Activated CD8-positive, alpha-beta T cell treated with anti-CD3 and anti-CD28 coated beads, Interleukin-2, amount 10 ng/mL, durations not matched to agents 7 days and 5 days (primary cell): ENCODE measurements around the gene ALPI. TPM values are rescaled to one million over a fixed set of nuclear protein-coding genes. Genes with fewer than 3 reads are reported as not detected.

Source experiments
- ATAC-seq: fragments of 150-1000 bp; cut with Tn5 transposase; one replicate; pipeline ENCODE4 v1.10.0; 2021; ENCODE audit warnings: moderate library complexity
- CTCF ChIA-PET: fragments of 350-600 bp; sonication (Branson Sonifier 250); formaldehyde crosslinking; loops from one replicate; lab custom pipeline; 2021; ENCODE audit warnings: antibody characterized with exemption; lab: Charles Lee
- POLR2A ChIA-PET: fragments of 350-600 bp; sonication (Branson Sonifier 250); formaldehyde crosslinking; loops from one replicate; lab custom pipeline; 2021; ENCODE audit warnings: antibody characterized with exemption; lab: Charles Lee
- DNase-seq: peaks from one replicate; pipeline ENCODE4 v3.0.0-alpha.2; 2020
- H3K27ac Mint-ChIP-seq: one replicate; pipeline ENCODE4 v1.8.0; 2021; ENCODE audit warnings: mild to moderate bottlenecking, mixed read lengths
- H3K27me3 Mint-ChIP-seq: one replicate; pipeline ENCODE4 v1.8.0; 2021; ENCODE audit warnings: low read depth, mixed read lengths
- H3K36me3 Mint-ChIP-seq: one replicate; pipeline ENCODE4 v1.8.0; 2021; ENCODE audit warnings: low read depth, mixed read lengths
- H3K4me1 Mint-ChIP-seq: one replicate; pipeline ENCODE4 v1.8.0; 2021; ENCODE audit warnings: low read depth, mixed read lengths
- H3K4me3 Mint-ChIP-seq: one replicate; pipeline ENCODE4 v1.8.0; 2021; ENCODE audit warnings: mild to moderate bottlenecking, mixed read lengths
- H3K9me3 Mint-ChIP-seq: one replicate; pipeline ENCODE4 v1.8.0; 2022; ENCODE audit warnings: mixed read lengths; ENCODE audit not compliant: insufficient read depth
- total RNA-seq, 2 experiments: library from RNA; stranded (reverse); gene quantifications; one replicate each; pipeline ENCODE4 v1.2.3, GENCODE V29; 2021

ALPI gene
- total RNA-seq, 2 experiments from 2014 or later, result not detected

DNA sequence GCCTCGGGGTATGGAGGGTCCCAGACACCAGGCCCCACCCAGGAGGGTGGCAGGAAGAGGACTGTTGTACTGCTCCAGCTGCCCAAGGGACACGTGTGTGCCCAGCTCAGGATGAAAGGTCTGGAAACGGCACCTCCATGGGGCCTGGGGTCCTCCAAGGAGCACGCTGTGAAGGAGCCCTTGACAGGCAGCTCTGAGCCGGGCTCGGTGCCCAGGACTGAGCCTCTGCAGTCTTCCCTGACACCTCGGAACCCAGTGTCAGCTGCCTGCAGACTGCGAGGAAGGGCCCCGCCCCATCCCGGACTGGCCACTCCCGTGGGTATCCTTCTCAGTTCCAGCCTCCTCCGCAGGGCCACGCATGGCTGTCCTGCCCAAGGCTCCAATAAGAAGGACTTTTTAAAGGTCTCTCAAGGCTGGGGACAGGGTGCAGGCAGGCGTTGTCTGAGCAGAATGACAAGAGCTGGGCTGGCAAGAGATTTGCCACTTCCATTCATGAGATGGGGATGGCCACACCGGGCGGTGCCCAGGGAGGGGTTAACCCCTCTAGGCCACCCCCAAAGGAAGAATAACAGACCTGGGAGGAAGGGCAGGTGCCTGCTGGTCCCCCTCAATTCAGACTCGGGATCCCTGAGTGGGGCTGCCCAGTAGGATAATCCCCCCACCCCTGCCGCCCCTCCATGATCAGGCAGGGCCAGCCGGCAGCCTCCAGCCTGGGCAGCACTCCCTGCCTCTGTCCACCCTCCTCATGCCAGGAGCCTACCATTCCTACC lies 22.8 kb downstream of the ALPI start:
- Mint-ChIP-seq H3K4me1 (no peaks in the 10 kb centered on the region), H3K27ac (no peak overlapping the region), H3K9me3 (no peaks in the 10 kb centered on the region), H3K4me3 (no peak overlapping the region), H3K27me3 (no peaks in the 10 kb centered on the region), H3K36me3 (no peaks in the 10 kb centered on the region)
- DNase-seq, result no peak
- POLR2A ChIA-PET, result no interaction called here
- CTCF ChIA-PET, result no interaction called here
- ATAC-seq, result no peak

DNA sequence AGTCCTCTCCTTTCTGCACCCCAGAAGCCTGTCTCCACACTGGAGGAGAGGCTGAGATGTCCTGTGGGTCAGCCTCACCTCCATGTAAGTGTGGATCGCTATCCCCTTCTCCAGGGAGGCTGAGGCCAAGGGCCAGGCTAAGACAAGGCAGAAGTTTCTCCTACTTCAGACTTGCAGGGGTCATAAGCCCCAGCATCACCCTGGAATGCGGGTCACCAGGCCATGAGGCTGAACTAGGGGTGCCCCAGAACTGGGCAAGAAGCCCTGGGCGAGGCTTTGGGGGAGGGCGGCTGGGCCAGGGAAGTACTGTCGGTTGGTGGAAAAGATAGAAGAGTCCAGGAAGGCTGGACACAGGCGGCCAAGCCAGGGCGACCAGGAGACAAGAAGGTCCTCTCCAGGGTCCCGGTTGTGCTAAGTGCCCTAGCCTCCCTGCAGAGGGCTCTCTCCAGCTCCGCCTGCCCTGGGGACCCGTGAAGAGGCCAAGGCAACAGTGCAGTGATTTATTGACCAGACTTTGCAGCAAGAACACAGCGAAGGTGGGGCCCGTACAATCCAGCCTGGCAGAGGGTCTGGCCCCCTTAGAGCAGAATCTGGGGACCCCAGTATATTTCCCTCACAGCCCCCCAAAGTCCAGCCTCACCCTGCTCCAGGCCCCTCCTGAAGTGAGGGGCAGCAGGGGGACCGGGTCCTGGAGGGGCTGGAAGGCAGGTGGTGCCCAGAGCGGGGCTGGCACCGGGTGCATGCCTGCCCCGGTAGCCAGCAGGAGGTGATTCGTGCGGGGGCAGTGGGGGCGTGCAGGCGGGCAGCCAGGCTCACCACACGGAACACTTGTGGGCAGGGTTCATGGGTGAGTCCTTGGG lies 23.6 kb downstream of the ALPI start:
- Mint-ChIP-seq H3K4me3 (no peak overlapping the region), H3K27me3 (peaks cover 5% of the 10 kb centered on the region), H3K36me3 (no peaks in the 10 kb centered on the region), H3K4me1 (no peaks in the 10 kb centered on the region), H3K9me3 (no peaks in the 10 kb centered on the region), H3K27ac (no peak overlapping the region)
- no peak for DNase-seq
- CTCF ChIA-PET, result no interaction called here
- POLR2A ChIA-PET, result no interaction called here
- no peak for ATAC-seq

- Mint-ChIP-seq H3K36me3 (no peaks in the 10 kb centered on the region), H3K27ac (no peak overlapping the region), H3K4me1 (peaks cover 5% of the 10 kb centered on the region), H3K4me3 (no peak overlapping the region), H3K27me3 (peaks cover 15% of the 10 kb centered on the region), H3K9me3 (no peaks in the 10 kb centered on the region)
- no peak for ATAC-seq
- CTCF ChIA-PET, result no interaction called here
- POLR2A ChIA-PET, result no interaction called here
- no peak for DNase-seq
These were observed 24.5 kb downstream of the ALPI start for GRCh38 chr2:232480201-232481190.

DNA sequence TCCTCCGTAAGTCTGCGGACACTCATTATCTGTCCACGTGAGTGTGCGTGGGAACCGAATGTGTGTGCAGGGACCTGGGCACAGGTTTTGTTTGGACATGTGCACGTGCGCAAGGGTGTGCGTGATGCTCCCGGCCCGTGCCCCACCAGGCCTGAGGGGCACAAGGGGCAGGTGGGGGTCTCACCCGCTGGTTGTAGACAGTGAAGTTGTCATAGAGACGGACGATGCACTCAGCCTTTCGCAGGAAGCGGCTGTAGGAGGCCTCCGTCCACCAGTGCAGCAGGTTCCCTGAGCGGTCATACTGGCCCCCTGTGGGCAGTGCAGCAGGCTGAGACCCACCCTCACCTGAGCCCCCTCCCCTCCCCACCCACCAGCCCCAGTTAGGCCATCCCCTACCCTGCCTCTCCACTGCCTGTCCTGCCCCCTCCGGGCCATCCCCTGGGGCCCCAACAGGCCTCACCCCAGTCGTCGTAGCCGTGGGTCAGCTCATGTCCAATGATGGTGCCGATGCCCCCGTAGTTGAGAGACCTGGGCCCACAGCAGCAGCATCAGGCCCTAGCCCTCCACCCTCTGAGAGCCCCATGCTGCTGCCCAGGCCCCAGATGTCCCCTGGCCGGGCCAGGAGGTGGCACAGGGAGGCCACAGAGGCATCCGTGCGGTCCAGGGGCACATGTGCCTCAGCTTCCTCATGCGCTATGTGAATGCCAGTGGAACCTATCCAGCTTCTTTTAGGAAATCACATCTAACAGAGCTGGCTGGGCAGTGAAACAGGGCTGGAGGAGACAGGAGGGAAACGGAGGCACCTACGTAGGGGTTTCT lies 25.6 kb downstream of the ALPI start:
- peaks cover 15% of the 10 kb centered on the region for H3K27me3 Mint-ChIP-seq
- CTCF ChIA-PET, result no interaction called here
- DNase-seq (no peak), ATAC-seq (no peak)
- POLR2A ChIA-PET, result no interaction called here
- peaks cover 5% of the 10 kb centered on the region for H3K4me1 Mint-ChIP-seq
- no peaks in the 10 kb centered on the region for H3K9me3 Mint-ChIP-seq
- no peaks in the 10 kb centered on the region for H3K36me3 Mint-ChIP-seq
- H3K4me3 Mint-ChIP-seq, result no peak overlapping the region
- H3K27ac Mint-ChIP-seq, result no peak overlapping the region

DNA sequence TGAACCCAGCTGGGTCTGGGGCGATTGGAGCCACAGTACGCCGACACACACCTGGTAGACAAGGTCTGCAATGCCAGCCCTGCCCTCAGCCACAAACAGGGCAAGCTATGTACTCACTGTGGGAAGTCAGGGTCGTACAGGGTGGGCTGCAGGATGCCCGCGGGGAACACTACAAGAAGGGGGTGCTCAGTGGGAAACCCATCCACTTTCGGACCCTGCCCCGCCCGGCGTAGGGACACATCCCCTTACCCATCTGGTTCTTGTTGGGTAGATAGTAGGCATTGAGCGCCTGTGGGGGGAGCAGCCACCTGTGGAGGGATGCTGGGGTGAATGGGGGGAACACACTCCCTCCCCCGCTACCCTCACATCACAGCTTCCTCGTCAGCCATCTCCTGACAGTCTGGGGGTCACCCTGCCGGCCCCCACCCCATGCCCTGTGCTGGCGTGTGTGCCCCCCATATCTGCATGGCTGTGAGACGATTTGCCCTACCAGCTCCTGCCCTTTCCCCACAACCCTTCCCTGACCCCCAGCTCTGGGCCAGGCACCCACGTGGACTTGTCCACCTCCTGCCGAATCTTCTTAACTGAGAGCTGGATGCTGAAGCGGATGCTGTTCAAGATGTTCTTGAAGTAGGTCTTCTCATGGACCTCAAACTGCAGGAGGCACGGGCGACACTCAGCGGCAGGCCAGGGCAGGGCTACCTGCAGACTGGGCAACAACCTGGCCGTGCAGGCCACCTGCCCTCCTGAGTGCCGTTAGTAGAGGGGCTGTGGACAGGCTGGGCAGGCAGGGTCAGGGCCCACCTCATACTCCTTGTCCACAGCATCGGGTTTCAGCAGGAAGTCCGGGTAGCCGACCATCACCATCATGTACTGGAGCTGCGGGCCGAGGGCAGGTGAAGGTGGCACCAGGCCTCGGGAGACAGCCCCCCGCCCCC lies 26.6 kb downstream of the ALPI start:
- Mint-ChIP-seq H3K27me3 (peaks cover 20% of the 10 kb centered on the region), H3K4me3 (no peak overlapping the region), H3K4me1 (peaks cover 5% of the 10 kb centered on the region), H3K27ac (no peak overlapping the region), H3K9me3 (no peaks in the 10 kb centered on the region), H3K36me3 (no peaks in the 10 kb centered on the region)
- ATAC-seq (no peak), DNase-seq (no peak)
- ChIA-PET POLR2A (no interaction called here), CTCF (no interaction called here)

GRCh38 chr2:232483311-232483922 lies 27.5 kb downstream of the ALPI start:
- H3K4me3 Mint-ChIP-seq, result no peak overlapping the region
- POLR2A ChIA-PET, result no interaction called here
- ATAC-seq, result no peak
- DNase-seq, result no peak
- peaks cover 25% of the 10 kb centered on the region for H3K27me3 Mint-ChIP-seq
- no peaks in the 10 kb centered on the region for H3K9me3 Mint-ChIP-seq
- H3K4me1 Mint-ChIP-seq, result peaks cover 5% of the 10 kb centered on the region
- CTCF ChIA-PET, result no interaction called here
- H3K27ac Mint-ChIP-seq, result no peak overlapping the region
- no peaks in the 10 kb centered on the region for H3K36me3 Mint-ChIP-seq

DNA sequence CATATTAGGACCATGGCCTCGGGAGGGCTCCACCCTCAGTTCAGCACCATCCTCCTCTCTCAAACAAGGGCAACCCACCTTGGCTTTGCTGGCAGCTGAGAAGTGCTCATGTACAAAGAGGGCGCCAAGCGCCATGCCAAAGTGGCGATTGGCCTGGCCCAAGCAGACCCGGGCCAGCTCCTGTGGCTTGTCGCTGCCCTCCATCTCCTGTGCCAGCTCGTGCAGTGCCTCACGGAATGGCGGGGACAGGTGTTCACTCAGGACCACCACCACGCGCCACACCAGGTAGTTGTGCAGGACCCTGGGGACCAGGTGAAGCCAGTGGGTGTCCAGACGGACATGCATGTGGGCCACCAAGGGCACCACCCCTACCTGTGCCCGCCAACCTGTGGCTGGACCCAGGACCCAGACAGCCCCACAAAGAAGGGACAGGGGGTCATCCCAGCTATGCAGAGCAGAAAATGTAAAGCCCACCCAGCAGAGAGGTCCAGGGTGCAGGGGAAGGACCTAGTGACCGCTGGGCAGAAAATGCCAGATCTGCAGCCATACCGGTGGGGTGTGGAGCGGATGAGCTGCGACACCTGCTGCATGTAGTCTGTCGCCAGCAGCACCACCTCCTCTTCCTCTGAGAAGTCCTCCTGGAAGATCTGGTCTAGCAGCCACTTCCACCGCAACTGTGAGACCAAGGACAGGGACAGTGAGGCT lies 28.1 kb downstream of the ALPI start:
- no peaks in the 10 kb centered on the region for H3K9me3 Mint-ChIP-seq
- POLR2A ChIA-PET, result no interaction called here
- ATAC-seq (no peak), DNase-seq (no peak)
- H3K27me3 Mint-ChIP-seq, result peaks cover 32% of the 10 kb centered on the region
- H3K4me1 Mint-ChIP-seq, result peaks cover 5% of the 10 kb centered on the region
- no peaks in the 10 kb centered on the region for H3K36me3 Mint-ChIP-seq
- H3K27ac Mint-ChIP-seq, result no peak overlapping the region
- CTCF ChIA-PET, result no interaction called here
- no peak overlapping the region for H3K4me3 Mint-ChIP-seq

- CTCF ChIA-PET, result no interaction called here
- Mint-ChIP-seq H3K9me3 (no peaks in the 10 kb centered on the region), H3K36me3 (no peaks in the 10 kb centered on the region), H3K4me3 (no peak overlapping the region), H3K27ac (no peak overlapping the region), H3K27me3 (peaks cover 37% of the 10 kb centered on the region), H3K4me1 (peaks cover 5% of the 10 kb centered on the region)
- ATAC-seq (no peak), DNase-seq (no peak)
- POLR2A ChIA-PET, result no interaction called here
These were observed 28.8 kb downstream of the ALPI start for GRCh38 chr2:232484628-232485347.

- H3K4me1 Mint-ChIP-seq, result peaks cover 5% of the 10 kb centered on the region
- ChIA-PET CTCF (no interaction called here), POLR2A (no interaction called here)
- H3K4me3 Mint-ChIP-seq, result no peak overlapping the region
- H3K27ac Mint-ChIP-seq, result no peak overlapping the region
- H3K9me3 Mint-ChIP-seq, result no peaks in the 10 kb centered on the region
- no peaks in the 10 kb centered on the region for H3K36me3 Mint-ChIP-seq
- DNase-seq (no peak), ATAC-seq (no peak)
- H3K27me3 Mint-ChIP-seq, result peaks cover 38% of the 10 kb centered on the region
These were observed 29.4 kb downstream of the ALPI start for GRCh38 chr2:232485348-232485756.
